HG02763 (cell line): Measurements from ENCODE around the gene MRPL4.
"Not testable (repeated sequence)": the region's sequence is repeated elsewhere in the genome, so short reads cannot be mapped to it uniquely, and the experiment has no call there.

ENCODE experiments used
- ATAC-seq: cut with Tn5 transposase; IDR thresholded peaks from one replicate; pipeline ENCODE4 v1.9.1; 2021; ENCODE audit warnings: mild to moderate bottlenecking, moderate library complexity; ENCODE audit not compliant: unreplicated experiment

Gene MRPL4

GRCh38 chr19:10228920-10229319, 23.1 kb upstream of the MRPL4 start:
- ATAC-seq = no peak

DNA sequence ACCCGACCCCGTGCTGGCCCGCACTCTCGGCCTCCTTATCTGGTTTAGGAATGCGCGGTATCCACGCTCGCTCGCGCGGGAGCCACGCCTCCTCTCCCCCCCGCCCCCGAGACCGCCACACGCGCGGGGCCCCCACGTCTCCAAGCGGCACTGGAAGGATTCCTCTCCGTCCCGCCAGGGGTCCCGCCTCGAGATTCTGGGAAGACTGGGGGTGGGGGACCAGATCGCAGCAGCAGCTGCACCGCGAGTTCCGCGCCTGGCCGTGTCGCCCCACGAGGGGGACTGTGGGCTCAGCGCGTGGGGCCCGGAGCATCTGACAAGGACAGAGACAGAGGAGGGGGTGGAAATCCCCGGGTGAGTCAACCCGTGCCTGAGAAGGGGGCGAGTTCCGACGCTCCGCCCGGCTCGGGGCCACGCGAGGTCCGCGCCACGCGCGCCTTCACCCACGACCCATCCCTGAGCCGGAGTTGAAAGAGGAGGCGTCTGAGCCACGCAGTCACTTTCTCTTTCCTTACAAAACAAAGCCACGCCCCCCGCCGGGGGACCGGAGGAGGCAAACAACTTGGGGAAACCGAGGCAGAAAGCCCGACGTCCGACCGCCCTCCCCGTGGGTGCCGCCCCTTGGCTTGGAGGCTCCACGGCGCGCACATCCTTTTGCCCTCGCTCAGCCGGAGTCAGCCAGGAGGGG, 21.7 kb upstream of the MRPL4 start:
- ATAC-seq = peak; percentile 7

DNA sequence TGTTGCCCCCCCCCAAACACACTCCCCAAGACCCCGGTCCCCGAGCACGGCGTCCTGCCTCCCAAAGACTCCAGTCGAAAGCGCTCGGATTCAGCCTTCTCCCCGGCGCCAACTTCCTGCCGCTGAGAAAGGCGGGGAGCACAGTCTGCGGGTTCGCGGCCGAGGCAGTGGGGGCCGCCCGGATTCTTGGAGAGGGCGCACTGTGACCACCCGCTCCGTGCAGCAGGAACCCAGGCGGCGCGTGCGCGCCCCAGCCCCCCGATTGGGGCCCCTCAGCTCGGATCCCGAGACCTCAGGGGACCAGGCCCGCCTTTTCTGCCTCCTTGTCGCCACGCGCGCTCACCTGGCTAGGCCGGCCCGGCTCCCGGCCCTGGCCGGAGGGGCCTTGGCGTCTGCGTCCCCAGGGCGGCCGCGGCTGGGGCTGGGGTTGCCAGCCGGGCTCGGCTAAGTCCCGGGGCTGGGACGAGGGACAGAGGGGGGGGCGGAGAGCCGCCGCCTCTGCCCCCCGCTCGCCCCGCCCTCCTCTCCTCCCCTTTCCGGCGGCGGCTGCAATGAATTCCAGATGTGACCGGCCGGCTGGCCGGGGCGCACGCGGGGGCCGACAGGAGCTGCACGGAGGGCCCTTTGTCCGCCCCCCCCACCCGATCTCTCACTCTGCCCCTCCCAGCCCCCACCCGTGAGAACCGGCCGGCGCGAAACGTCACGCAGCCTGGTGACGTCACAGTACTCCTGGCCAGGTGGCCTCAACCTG, 21.0 kb upstream of the MRPL4 start, which contains the start of gene S1PR2:
Gene S1PR2, minus strand, starts transcription at position 471 of the 751 bp plus-strand sequence. CDS start 6,426 bp downstream, outside the sequence.
- ATAC-seq = peak; percentile 47

GRCh38 chr19:10231612-10232228, 20.3 kb upstream of the MRPL4 start:
- ATAC-seq = no peak

DNA sequence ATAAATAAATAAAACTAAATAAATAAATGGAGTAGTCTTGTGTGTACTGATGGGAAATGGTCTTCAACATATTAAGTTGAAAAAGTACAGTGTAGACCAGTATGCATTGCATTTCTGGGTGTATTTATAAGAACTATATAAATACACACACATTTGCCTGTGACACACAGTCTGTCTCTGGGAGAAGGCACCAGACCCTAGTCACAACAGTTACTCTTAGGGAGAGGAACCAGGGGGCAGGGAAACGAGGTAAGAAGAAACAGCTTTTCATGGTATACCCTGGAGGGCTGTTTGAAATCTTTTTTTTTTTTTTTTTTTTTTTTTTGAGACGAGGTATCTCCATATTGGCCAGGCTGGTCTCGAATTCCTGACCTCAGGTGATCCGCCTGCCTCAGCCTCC, 18.1 kb upstream of the MRPL4 start:
- ATAC-seq = no peak

- no peak for ATAC-seq
Measured at GRCh38 chr19:10235003-10235402, 17.0 kb upstream of the MRPL4 start.

DNA sequence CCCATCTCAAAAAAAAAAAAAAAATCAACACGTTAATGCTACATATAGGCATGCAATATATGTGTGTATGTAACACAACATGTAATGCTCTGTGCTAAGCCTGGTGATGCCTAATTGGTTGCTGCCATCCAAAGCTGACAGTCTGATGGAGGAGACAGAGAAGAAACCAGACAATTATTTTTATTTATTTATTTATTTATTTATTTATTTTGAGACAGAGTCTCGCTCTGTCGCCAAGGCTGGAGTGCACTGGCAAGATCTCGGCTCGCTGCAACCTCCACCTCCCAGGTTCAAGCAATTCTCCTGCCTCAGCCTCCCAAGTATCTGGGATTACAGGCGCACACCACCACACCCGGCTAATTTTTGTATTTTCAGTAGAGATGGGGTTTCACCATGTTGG, 16.6 kb upstream of the MRPL4 start:
- not testable (repeated sequence) for ATAC-seq

DNA sequence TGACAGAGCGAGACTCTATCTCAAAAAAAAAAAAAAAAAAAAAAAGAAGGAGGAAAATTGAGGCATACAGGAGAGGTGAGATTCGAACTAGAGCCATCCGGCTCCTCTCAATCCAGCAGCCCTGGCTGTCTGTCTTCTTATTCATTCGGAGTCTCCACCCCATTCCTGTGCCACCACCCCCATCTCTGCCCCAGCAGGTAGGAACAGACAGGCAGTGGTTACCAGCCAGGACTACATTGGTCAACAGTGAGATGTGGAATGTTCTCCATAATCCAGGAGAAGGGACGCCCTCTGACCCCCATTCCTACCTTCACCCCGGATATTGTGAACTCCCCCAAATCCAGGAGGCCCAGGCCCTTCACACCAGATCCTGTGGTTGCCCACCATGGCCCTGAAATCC, 14.3 kb upstream of the MRPL4 start:
- ATAC-seq = no peak

DNA sequence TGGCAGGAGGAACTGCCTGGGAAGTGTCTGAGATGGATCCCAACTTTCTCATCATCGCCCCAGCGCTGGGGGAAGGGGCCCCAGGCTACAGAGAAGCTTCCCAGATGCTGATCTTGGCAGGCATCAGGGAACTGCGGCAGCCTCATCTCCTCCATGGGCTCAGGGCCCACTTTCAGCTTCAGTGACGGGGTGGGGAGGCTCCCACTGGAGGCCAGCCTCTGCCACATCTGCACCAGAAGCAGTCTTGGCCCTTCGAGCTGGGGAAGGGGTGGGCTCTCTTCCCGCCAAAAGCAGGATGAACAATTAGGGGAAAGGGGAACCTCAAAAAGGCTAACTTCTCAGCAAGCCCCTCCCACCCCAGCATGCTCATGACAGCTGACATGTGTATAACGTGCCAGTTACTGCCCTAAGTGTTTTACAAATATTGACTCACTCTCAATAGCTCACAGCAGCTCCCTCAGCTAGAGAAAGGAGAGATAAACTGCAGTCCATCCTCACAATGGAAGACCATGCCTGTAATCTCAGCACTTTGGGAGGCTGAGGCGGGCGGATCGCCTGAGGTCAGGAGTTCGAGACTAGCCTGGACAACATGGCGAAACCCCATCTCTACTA, 13.7 kb upstream of the MRPL4 start:
- no peak for ATAC-seq

GRCh38 chr19:10241826-10242449, 10.1 kb upstream of the MRPL4 start:
- not testable (repeated sequence) for ATAC-seq

DNA sequence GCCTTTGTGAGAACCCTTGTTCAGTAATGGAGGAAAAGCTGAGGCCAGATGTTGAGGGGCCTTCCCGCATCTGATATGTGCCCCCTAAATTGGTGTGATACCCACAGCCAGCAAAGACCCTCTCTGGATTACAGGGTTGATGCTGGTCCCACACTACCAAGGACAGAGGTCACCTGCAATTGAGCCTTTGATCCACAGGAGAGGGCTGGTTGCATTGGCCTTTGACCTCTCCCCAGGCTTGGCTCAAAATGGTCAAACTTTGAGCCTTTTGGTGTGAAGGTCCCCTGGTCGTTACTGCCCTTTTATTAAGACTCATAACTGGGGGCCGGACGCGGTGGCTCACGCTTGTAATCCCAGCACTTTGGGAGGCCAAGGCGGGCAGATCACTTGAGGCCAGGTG, 8.4 kb upstream of the MRPL4 start:
- no peak for ATAC-seq

- ATAC-seq = no peak
Measured at GRCh38 chr19:10245189-10245939, 6.7 kb upstream of the MRPL4 start.

DNA sequence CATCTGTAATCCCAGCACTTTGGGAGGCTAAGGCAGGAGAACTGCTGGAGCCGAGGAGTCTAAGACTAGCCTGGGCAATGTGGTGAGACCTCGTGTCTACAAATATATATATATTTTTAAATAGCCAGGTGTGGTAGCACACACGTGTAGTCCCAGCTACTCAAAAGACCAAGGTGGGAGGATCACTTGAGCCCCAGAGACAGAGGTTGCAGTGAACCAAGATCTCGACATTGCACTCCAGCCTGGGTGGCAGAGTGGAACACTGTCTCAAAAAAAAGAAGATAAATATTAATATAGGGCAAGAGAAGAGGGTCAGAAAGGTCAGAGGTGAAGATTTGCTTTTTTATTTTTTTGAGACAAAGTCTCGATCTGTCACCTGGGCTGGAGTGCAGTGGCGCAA, 5.5 kb upstream of the MRPL4 start:
- ATAC-seq = no peak

DNA sequence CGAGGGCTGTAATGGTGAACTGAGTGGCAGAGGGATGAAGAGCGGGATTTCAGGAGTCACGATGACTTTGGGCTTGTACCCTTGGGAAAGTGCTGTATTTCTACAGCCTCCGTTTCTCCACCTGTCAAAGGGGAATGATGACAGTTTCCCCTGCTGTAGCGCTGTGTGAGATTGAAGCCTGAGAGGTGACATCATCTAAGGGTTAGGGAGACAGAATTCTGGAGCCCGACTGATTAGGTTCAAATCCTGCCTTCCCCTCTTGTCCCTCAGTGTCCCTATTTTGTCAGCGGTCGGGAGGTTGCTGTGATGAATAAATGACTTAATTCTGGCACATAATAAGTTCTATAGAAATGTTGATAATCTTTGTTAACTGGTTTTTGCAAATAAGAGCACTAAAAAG, 693 bp downstream of the MRPL4 start:
- no peak for ATAC-seq

- no peak for ATAC-seq
Measured at GRCh38 chr19:10254244-10254643, 2.2 kb downstream of the MRPL4 start.

GRCh38 chr19:10255358-10255757, 3.3 kb downstream of the MRPL4 start:
- ATAC-seq = no peak

DNA sequence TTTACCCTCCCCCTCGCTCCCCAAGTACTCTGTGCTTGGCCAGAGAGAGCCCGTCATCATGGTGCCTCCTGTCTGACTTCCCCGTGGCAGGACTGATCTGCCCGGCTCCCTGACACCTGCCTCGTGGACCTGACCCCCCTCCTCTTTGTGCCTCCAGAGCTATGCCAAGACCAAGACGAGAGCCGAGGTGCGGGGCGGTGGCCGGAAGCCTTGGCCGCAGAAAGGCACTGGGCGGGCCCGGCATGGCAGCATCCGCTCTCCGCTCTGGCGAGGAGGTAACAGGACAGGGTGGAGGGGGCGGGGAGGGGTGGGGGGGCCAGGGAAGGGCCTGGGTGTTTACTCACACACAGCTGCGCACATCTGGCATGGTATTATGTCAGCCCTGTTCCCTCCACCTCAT, 4.5 kb downstream of the MRPL4 start:
- ATAC-seq = no peak

GRCh38 chr19:10256970-10257615, 5.1 kb downstream of the MRPL4 start:
- no peak for ATAC-seq

- no peak for ATAC-seq
Measured at GRCh38 chr19:10258080-10258710, 6.2 kb downstream of the MRPL4 start.
